ENCODE results near the gene IFNA7.
"Not testable (repeated sequence)": the region's sequence is repeated elsewhere in the genome, so short reads cannot be mapped to it uniquely, and the experiment has no call there.

GRCh38 chr9:21182810-21183736, 18.9 kb downstream of the IFNA7 start:
- TF ChIP-seq, protein P1, sequence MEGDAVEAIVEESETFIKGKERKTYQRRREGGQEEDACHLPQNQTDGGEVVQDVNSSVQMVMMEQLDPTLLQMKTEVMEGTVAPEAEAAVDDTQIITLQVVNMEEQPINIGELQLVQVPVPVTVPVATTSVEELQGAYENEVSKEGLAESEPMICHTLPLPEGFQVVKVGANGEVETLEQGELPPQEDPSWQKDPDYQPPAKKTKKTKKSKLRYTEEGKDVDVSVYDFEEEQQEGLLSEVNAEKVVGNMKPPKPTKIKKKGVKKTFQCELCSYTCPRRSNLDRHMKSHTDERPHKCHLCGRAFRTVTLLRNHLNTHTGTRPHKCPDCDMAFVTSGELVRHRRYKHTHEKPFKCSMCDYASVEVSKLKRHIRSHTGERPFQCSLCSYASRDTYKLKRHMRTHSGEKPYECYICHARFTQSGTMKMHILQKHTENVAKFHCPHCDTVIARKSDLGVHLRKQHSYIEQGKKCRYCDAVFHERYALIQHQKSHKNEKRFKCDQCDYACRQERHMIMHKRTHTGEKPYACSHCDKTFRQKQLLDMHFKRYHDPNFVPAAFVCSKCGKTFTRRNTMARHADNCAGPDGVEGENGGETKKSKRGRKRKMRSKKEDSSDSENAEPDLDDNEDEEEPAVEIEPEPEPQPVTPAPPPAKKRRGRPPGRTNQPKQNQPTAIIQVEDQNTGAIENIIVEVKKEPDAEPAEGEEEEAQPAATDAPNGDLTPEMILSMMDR (IDR thresholded peaks at IDR 0.05), result peak in 2 of 6 experiments; percentile 18 to 32
- TF ChIP-seq POLR2A (IDR thresholded peaks at IDR 0.05), result not testable (repeated sequence)

All from Peyer's patch (tissue), 4 donors.